HL-60 (cell line): ENCODE measurements around the gene FOXL3.

Experiments used
- DNase-seq, 2 experiments: peaks; one replicate each; pipeline ENCODE4 v3.0.0-alpha.2; 2010 to 2020; ENCODE audit warnings: low read depth in 1 of 2, low spot score in 1 of 2
- H3K27ac ChIP-seq: fragments of 250-450 bp; sonication (Bioruptor Pico); replicated peaks from 2 replicates; pipeline ENCODE4 v1.5.1; 2020; ENCODE audit warnings: mild to moderate bottlenecking, moderate library complexity
- H3K27me3 ChIP-seq: fragments of 250-450 bp; sonication (Bioruptor Pico); 2 replicates; pipeline ENCODE4 v1.5.1; 2021; ENCODE audit warnings: mild to moderate bottlenecking, moderate library complexity; ENCODE audit not compliant: insufficient read depth, poor library complexity, severe bottlenecking
- H3K4me3 ChIP-seq: replicated peaks from 2 replicates; pipeline ENCODE4 v1.5.1; 2011; ENCODE audit warnings: mild to moderate bottlenecking, control low read depth, low read length; ENCODE audit not compliant: insufficient read depth
- CTCF ChIP-seq: IDR thresholded peaks from one replicate; pipeline ENCODE4 v1.5.1; 2011; ENCODE audit warnings: low read length, control low read depth, inconsistent platforms; ENCODE audit not compliant: insufficient read depth
- GABPA ChIP-seq: IDR thresholded peaks from 2 replicates; pipeline ENCODE4 v1.6.1; 2012; ENCODE audit warnings: low read depth
- POLR2AphosphoS5 ChIP-seq: IDR thresholded peaks from 2 replicates; pipeline ENCODE4 v1.6.1; 2012; ENCODE audit warnings: low read depth
- REST ChIP-seq: IDR thresholded peaks from 2 replicates; pipeline ENCODE4 v1.6.1; 2012; ENCODE audit warnings: low read depth; ENCODE audit not compliant: insufficient replicate concordance
- SPI1 ChIP-seq: IDR thresholded peaks from 2 replicates; pipeline ENCODE4 v1.6.1; 2012; ENCODE audit warnings: low read depth, mild to moderate bottlenecking, borderline replicate concordance

The FOXL3 gene

GRCh38 chr7:256461-256940, 33.5 kb upstream of the FOXL3 start:
- DNase-seq = no peak
- no peak overlapping the region for H3K27ac ChIP-seq
- TF ChIP-seq GABPA (no peak), SPI1 (no peak), REST (no peak), CTCF (no peak), POLR2AphosphoS5 (no peak)
- no peak overlapping the region for H3K4me3 ChIP-seq
- H3K27me3 ChIP-seq = no peaks in the 10 kb centered on the region

- TF ChIP-seq REST (no peak), SPI1 (no peak), POLR2AphosphoS5 (no peak), GABPA (no peak), CTCF (no peak)
- H3K27me3 ChIP-seq = no peaks in the 10 kb centered on the region
- no peak for DNase-seq
- no peak overlapping the region for H3K4me3 ChIP-seq
- H3K27ac ChIP-seq = no peak overlapping the region
Observed at GRCh38 chr7:256981-257646, 32.9 kb upstream of the FOXL3 start.

DNA sequence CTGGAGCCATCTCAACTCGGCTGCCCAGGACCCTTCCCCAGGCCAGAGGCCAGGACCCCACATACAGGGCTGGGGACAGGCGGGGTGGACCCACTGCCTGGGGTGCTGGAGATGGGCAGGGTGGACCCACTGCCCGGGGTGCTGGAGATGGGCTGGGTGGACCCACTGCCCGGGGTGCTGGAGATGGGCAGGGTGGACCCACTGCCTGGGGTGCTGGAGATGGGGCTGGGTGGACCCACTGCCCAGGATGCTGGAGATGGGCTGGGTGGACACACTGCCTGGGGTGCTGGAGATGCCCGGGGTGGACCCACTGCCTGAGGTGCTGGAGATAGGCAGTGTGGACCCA, 32.4 kb upstream of the FOXL3 start:
- no peak for DNase-seq
- TF ChIP-seq REST (no peak), SPI1 (no peak), CTCF (no peak), GABPA (no peak), POLR2AphosphoS5 (no peak)
- H3K27me3 ChIP-seq = no peaks in the 10 kb centered on the region
- H3K4me3 ChIP-seq = no peak overlapping the region
- no peak overlapping the region for H3K27ac ChIP-seq
